CD14-positive monocyte (primary cell): ENCODE data around the gene CBLC. TPM values are rescaled to one million over a fixed set of nuclear protein-coding genes. Genes with fewer than 3 reads are reported as not detected.
"Not testable (repeated sequence)": the region's sequence is repeated elsewhere in the genome, so short reads cannot be mapped to it uniquely, and the experiment has no call there.

Experiments used
- DNase-seq, 3 donors: peaks; one replicate each; pipeline ENCODE4 v3.0.0-alpha.2; 2011 to 2022
- H2AFZ ChIP-seq: 2 replicates; pipeline ENCODE4 v1.6.0; 2012; ENCODE audit warnings: mild to moderate bottlenecking, low read depth, low read length, inconsistent platforms; ENCODE audit not compliant: insufficient read depth, poor library complexity, severe bottlenecking
- H3K27ac ChIP-seq, 2 donors: 1 replicate in 1 of 2; 2 replicates in 1 of 2; pipeline ENCODE4 v1.5.1; 2012 to 2013; ENCODE audit warnings: low read length in 2 of 2, control low read depth in 1 of 2, inconsistent platforms in 1 of 2, low read depth in 1 of 2, mild to moderate bottlenecking in 1 of 2
- H3K27me3 ChIP-seq, 2 donors: one replicate each; pipeline versions ENCODE4 v1.6.0 to v1.6.1; 2011 to 2013; ENCODE audit warnings: low read length in 2 of 2; ENCODE audit not compliant: control insufficient read depth in 2 of 2, insufficient read depth in 2 of 2
- H3K36me3 ChIP-seq, 2 donors: replicated peaks in 1 of 2; 1 replicate in 1 of 2; 2 replicates in 1 of 2; pipeline versions ENCODE4 v1.5.1 to v1.6.1; 2012 to 2013; ENCODE audit warnings: low read length in 2 of 2, control low read depth in 1 of 2, inconsistent platforms in 1 of 2, mild to moderate bottlenecking in 1 of 2; ENCODE audit not compliant: insufficient read depth in 2 of 2, control insufficient read depth in 1 of 2
- H3K4me1 ChIP-seq, 2 donors: 1 replicate in 1 of 2; 2 replicates in 1 of 2; pipeline versions ENCODE4 v1.5.1 to v1.6.1; 2012 to 2013; ENCODE audit warnings: low read length in 2 of 2, control low read depth in 1 of 2, inconsistent platforms in 1 of 2, mild to moderate bottlenecking in 1 of 2, moderate library complexity in 1 of 2; ENCODE audit not compliant: insufficient read depth in 2 of 2, control insufficient read depth in 1 of 2
- H3K4me2 ChIP-seq: replicated peaks from 2 replicates; pipeline ENCODE3; 2012; ENCODE audit warnings: low read length, moderate library complexity, mild to moderate bottlenecking; ENCODE audit not compliant: poor library complexity, severe bottlenecking; ENCODE audit errors: extremely low read depth
- H3K4me3 ChIP-seq, 3 experiments: fragments of 200-600 bp in 1 of 3; sonication (generic) in 1 of 3; replicated peaks in 1 of 3; 1 replicate in 2 of 3; 2 replicates in 1 of 3; pipeline ENCODE4 v1.5.1; 2011 to 2013; ENCODE audit warnings: low read length in 3 of 3, mild to moderate bottlenecking in 3 of 3, control low read depth in 2 of 3, low read depth in 2 of 3, inconsistent platforms in 1 of 3, moderate library complexity in 1 of 3
- H3K79me2 ChIP-seq: 2 replicates; pipeline ENCODE4 v1.6.0; 2012; ENCODE audit warnings: mild to moderate bottlenecking, control low read depth, inconsistent platforms, low read length, moderate library complexity; ENCODE audit not compliant: insufficient read depth
- H3K9ac ChIP-seq: 2 replicates; pipeline ENCODE4 v1.6.0; 2017; ENCODE audit warnings: low read length, mild to moderate bottlenecking; ENCODE audit not compliant: insufficient read depth, poor library complexity, severe bottlenecking
- H3K9me3 ChIP-seq, 2 donors: replicated peaks in 1 of 2; 1 replicate in 1 of 2; 2 replicates in 1 of 2; pipeline versions ENCODE4 v1.5.1 to v1.6.1; 2012 to 2013; ENCODE audit warnings: low read length in 2 of 2, control low read depth in 1 of 2; ENCODE audit not compliant: control insufficient read depth in 1 of 2, insufficient read depth in 1 of 2
- H4K20me1 ChIP-seq: 2 replicates; pipeline ENCODE4 v1.6.0; 2012; ENCODE audit warnings: mild to moderate bottlenecking, low read length, control low read depth, moderate library complexity; ENCODE audit not compliant: insufficient read depth
- H3K27ac Mint-ChIP-seq, 7 donors: one replicate each; pipeline ENCODE4 v1.8.0; 2020; ENCODE audit warnings: mild to moderate bottlenecking in 7 of 7, mixed read lengths in 7 of 7, moderate library complexity in 6 of 7, inconsistent platforms in 2 of 7
- H3K27me3 Mint-ChIP-seq, 3 donors: one replicate each; pipeline ENCODE4 v1.8.0; 2021 to 2022; ENCODE audit warnings: low read depth in 3 of 3, mild to moderate bottlenecking in 3 of 3, mixed read lengths in 3 of 3, moderate library complexity in 3 of 3, inconsistent platforms in 1 of 3
- H3K36me3 Mint-ChIP-seq, 2 donors: one replicate each; pipeline ENCODE4 v1.8.0; 2020; ENCODE audit warnings: mixed read lengths in 2 of 2, inconsistent platforms in 1 of 2, mild to moderate bottlenecking in 1 of 2
- H3K4me1 Mint-ChIP-seq: one replicate; pipeline ENCODE4 v1.8.0; 2020; ENCODE audit warnings: mild to moderate bottlenecking, mixed read lengths
- H3K4me3 Mint-ChIP-seq, 2 donors: one replicate each; pipeline ENCODE4 v1.8.0; 2020; ENCODE audit warnings: mild to moderate bottlenecking in 2 of 2, mixed read lengths in 2 of 2, moderate library complexity in 1 of 2
- H3K9me3 Mint-ChIP-seq, 7 donors: one replicate each; pipeline ENCODE4 v1.8.0; 2020 to 2022; ENCODE audit warnings: mixed read lengths in 7 of 7, mild to moderate bottlenecking in 6 of 7, moderate library complexity in 6 of 7, inconsistent platforms in 2 of 7
- WGBS: methylation state at CpG from one replicate; pipeline ENCODE4 v1.1.5; 2013; ENCODE audit warnings: missing lambda C conversion rate; ENCODE audit not compliant: insufficient coverage; 5-methylcytosine and 5-hydroxymethylcytosine counted together
- intact Hi-C, 2 donors: fragments of 100-400 bp; cut with micrococcal nuclease; formaldehyde crosslinking; loops; one replicate each; pipeline versions ENCODE4 v1.15.0 to v1.15.1; 2023
- polyA plus RNA-seq, 3 donors: library from polyadenylated mRNA; depleted of rRNA in 1 of 3; unstranded in 2 of 3; stranded (reverse) in 1 of 3; fragments of 300-500 nt in 2 of 3; fragments of >200 nt in 1 of 3; fragmentation: Illumina TruSeq in 2 of 3; gene quantifications; 1 replicate in 2 of 3; 2 replicates in 1 of 3; pipeline ENCODE4 v1.2.3, GENCODE V29; 2012 to 2021
- TF ChIP-seq, protein P1 (sequence below): fragments of 200-600 bp; IDR thresholded peaks from one replicate; pipeline ENCODE4 v1.8.0; 2022; ENCODE audit warnings: antibody characterized with exemption, mild to moderate bottlenecking

CBLC gene
- polyA plus RNA-seq, 3 donors = not detected

DNA sequence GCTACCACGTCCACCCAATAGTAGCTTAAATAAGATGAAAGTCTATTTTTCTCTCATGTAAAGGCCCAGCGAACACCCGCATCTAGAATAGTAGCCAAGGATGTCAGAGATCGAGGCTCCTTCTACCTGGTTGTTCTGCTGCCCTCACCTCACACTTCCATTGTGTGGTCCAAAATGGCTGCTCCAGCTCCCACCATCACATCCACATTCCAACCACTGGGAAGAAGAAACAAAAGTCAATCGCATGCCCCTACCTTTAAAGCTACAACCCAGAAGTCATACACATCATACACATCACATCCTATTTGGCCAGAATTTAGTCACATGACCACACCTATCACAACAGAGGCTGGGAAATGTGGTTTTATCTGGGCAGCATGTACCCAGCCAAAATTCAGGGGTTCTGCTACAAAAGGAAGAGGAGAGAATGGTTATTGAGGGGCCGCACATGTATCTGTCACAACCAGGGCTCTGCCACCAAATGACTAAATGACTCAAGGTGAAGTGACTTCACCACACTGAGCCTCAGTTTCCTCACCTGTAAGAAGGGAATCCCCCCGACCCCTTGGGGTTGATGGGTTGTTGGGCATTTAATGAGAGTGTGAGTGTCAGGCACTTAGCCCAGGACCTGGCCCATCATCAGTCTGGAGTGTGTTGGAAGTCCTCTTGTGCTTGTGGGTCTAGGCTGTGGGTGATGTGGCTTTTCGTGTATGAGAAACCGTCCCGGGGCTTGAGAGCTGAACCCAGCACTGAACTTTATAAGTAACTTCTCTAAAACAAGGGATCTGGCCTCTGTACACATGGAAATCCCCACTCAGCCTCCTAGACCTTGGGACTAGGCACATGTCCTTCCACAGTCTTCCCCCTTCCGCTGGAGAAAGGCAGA is 10.2 kb upstream of the CBLC start:
- Mint-ChIP-seq H3K27ac (peak overlapping the region; percentile 81 to 94 (median 92)), H3K36me3 (peaks cover 10 to 15% of the 10 kb centered on the region in 2 donors), H3K4me1 (peaks cover 68% of the 10 kb centered on the region), H3K9me3 (peaks cover 0 to 10% (median 6%) of the 10 kb centered on the region in 7 donors), H3K27me3 (peaks cover 0 to 22% (median 2%) of the 10 kb centered on the region in 3 donors), H3K4me3 (peak overlapping the region in 1 of 2 donors; percentile 15)
- intact Hi-C loops = no loop called here
- no peaks in the 10 kb centered on the region for H3K27me3 ChIP-seq
- peak overlapping the region; percentile 29 for H3K4me2 ChIP-seq
- H3K9ac ChIP-seq = peak overlapping the region; percentile 44
- no peaks in the 10 kb centered on the region for H3K9me3 ChIP-seq
- WGBS = 100% methylated on average over 2 of the region's 11 CpGs
- peak; percentile 83 to 92 (median 88) for DNase-seq
- no peaks in the 10 kb centered on the region for H3K36me3 ChIP-seq
- no peaks in the 10 kb centered on the region for H4K20me1 ChIP-seq
- H3K79me2 ChIP-seq = no peaks in the 10 kb centered on the region
- TF ChIP-seq, protein P1, sequence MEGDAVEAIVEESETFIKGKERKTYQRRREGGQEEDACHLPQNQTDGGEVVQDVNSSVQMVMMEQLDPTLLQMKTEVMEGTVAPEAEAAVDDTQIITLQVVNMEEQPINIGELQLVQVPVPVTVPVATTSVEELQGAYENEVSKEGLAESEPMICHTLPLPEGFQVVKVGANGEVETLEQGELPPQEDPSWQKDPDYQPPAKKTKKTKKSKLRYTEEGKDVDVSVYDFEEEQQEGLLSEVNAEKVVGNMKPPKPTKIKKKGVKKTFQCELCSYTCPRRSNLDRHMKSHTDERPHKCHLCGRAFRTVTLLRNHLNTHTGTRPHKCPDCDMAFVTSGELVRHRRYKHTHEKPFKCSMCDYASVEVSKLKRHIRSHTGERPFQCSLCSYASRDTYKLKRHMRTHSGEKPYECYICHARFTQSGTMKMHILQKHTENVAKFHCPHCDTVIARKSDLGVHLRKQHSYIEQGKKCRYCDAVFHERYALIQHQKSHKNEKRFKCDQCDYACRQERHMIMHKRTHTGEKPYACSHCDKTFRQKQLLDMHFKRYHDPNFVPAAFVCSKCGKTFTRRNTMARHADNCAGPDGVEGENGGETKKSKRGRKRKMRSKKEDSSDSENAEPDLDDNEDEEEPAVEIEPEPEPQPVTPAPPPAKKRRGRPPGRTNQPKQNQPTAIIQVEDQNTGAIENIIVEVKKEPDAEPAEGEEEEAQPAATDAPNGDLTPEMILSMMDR = no peak
- H2AFZ ChIP-seq = no peak overlapping the region
- H3K27ac ChIP-seq = peak overlapping the region; percentile 50 to 73
- peak overlapping the region in 1 of 3 experiments; percentile 7 for H3K4me3 ChIP-seq
- peaks cover 56 to 65% of the 10 kb centered on the region in 2 donors for H3K4me1 ChIP-seq

DNA sequence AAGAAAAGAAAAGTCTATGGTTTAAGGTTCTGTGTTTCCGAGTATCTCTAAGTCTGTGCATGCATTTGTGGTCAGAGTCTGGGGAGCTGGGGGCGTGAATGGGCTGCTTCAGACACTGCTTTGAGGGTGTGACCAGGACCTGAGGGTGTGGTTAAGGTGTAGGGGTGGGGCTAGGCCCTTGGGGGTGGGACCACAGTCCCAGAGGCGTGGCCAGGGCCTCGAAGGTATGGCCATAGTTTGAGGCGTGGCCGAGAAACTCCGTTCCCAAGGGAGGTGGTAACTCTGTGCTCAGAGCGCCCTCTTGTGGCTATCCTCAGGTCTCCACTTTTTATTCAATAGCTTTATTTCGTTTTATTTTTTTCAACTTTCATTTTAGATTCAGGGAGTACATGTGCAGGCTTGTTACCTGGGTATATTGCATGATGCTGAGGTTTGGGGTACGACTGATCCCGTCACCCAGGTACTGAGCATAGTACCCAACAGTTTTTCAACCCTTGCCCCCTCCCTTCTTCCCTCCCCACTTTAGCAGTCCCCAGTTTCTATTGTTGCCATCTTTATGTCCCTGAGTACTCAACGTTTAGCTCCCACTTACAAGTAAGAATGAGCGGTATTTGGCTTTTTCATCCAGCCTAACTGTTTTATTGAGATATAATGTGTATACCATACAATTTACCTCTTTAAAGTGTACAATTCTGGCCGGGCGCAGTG is 7.0 kb upstream of the CBLC start:
- intact Hi-C loops = loop anchor here in 1 of 2 donors (1.0 to 5.0 kb wide), 5 partner anchors 22 to 198 kb away; partner anchors contain the start of gene BCL3
- H4K20me1 ChIP-seq = no peaks in the 10 kb centered on the region
- DNase-seq = peak; percentile 94 to 99 (median 98)
- Mint-ChIP-seq H3K4me1 (peaks cover 40% of the 10 kb centered on the region), H3K4me3 (peak overlapping the region; percentile 69 to 74), H3K27ac (peak overlapping the region; percentile 81 to 97 (median 93)), H3K9me3 (peaks cover 0 to 7% (median 0%) of the 10 kb centered on the region in 7 donors), H3K36me3 (peaks cover 4 to 9% of the 10 kb centered on the region in 2 donors), H3K27me3 (peaks cover 0 to 23% (median 8%) of the 10 kb centered on the region in 3 donors)
- H3K27me3 ChIP-seq = no peaks in the 10 kb centered on the region
- peaks cover 35 to 40% of the 10 kb centered on the region in 2 donors for H3K4me1 ChIP-seq
- peak overlapping the region in 1 of 2 donors; percentile 64 for H3K27ac ChIP-seq
- WGBS = 0% methylated on average over 2 of the region's 15 CpGs
- H2AFZ ChIP-seq = no peak overlapping the region
- peak overlapping the region; percentile 58 for H3K4me2 ChIP-seq
- no peaks in the 10 kb centered on the region for H3K36me3 ChIP-seq
- H3K9me3 ChIP-seq = no peaks in the 10 kb centered on the region
- H3K9ac ChIP-seq = no peak overlapping the region
- TF ChIP-seq, protein P1 = peak; percentile 76
- H3K79me2 ChIP-seq = no peaks in the 10 kb centered on the region
- H3K4me3 ChIP-seq = peak overlapping the region in 1 of 3 experiments; percentile 46

DNA sequence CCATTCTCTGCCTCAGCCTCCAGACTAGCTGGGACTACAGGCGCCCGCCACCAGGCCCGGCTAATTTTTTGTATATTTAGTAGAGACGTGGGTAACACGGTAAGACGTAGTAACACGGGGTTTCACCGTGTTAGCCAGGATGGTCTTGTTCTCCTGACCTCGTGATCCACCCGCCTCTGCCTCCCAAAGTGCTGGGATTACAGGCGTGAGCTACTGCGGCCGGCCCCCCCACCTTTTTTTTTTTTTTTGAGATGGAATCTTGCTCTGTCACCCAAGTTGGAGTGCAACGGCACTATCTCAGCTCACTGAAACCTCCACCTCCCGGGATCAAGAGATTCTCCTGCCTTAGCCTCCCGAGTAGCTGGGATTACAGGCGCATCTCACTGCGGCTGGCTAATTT is 5.5 kb upstream of the CBLC start:
- not testable (repeated sequence) for H3K9me3 Mint-ChIP-seq, H3K4me3 Mint-ChIP-seq
- H3K4me1 ChIP-seq = peaks cover 23 to 27% of the 10 kb centered on the region in 2 donors

More for the DNA sequence above, 5.5 kb upstream of the CBLC start:
- H3K36me3 Mint-ChIP-seq, H2AFZ ChIP-seq, H3K79me2 ChIP-seq, H3K9ac ChIP-seq, H3K9me3 ChIP-seq, H4K20me1 ChIP-seq, H3K36me3 ChIP-seq, H3K4me2 ChIP-seq, DNase-seq, H3K4me3 ChIP-seq, H3K27ac ChIP-seq, H3K27ac Mint-ChIP-seq, H3K27me3 ChIP-seq: not testable (repeated sequence)
- intact Hi-C loops = loop anchor here in 1 of 2 donors (5.0 kb wide), 2 partner anchors 80 to 200 kb away; no protein-coding TSS in a partner anchor
- Mint-ChIP-seq H3K27me3 (peaks cover 0 to 23% (median 9%) of the 10 kb centered on the region in 3 donors), H3K4me1 (peaks cover 31% of the 10 kb centered on the region)
- 97% methylated on average over 10 of the region's 18 CpGs for WGBS
